Gastroesophageal sphincter (tissue), 3 donors: ENCODE data around the gene MCM5.

Experiments used
- EP300 ChIP-seq: sonication (generic); formaldehyde crosslinking; IDR thresholded peaks from one replicate; pipeline ENCODE4 v1.6.1; 2017; ENCODE audit warnings: antibody characterized with exemption, mild to moderate bottlenecking
- POLR2A ChIP-seq, 2 donors: fragments of 450-650 bp; IDR thresholded peaks; one replicate each; pipeline ENCODE4 v1.6.1; 2017; ENCODE audit warnings: antibody characterized with exemption in 2 of 2, mild to moderate bottlenecking in 2 of 2, moderate library complexity in 1 of 2
- TF ChIP-seq, protein P1 (sequence below), 4 experiments: fragments of 200-600 bp in 2 of 4; fragments of 450-650 bp in 2 of 4; sonication (generic) in 1 of 4; IDR thresholded peaks; one replicate each; pipeline ENCODE4 v1.5.1; 2017 to 2019; ENCODE audit warnings: antibody characterized with exemption in 4 of 4, mild to moderate bottlenecking in 2 of 4, moderate library complexity in 2 of 4

GRCh38 chr22:35451592-35451991, 51.7 kb downstream of the MCM5 start:
- TF ChIP-seq EP300 = no peak
- TF ChIP-seq, protein P1, sequence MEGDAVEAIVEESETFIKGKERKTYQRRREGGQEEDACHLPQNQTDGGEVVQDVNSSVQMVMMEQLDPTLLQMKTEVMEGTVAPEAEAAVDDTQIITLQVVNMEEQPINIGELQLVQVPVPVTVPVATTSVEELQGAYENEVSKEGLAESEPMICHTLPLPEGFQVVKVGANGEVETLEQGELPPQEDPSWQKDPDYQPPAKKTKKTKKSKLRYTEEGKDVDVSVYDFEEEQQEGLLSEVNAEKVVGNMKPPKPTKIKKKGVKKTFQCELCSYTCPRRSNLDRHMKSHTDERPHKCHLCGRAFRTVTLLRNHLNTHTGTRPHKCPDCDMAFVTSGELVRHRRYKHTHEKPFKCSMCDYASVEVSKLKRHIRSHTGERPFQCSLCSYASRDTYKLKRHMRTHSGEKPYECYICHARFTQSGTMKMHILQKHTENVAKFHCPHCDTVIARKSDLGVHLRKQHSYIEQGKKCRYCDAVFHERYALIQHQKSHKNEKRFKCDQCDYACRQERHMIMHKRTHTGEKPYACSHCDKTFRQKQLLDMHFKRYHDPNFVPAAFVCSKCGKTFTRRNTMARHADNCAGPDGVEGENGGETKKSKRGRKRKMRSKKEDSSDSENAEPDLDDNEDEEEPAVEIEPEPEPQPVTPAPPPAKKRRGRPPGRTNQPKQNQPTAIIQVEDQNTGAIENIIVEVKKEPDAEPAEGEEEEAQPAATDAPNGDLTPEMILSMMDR (IDR thresholded peaks at IDR 0.05) = no peak
- TF ChIP-seq POLR2A (IDR thresholded peaks at IDR 0.05) = no peak
